ENCODE data around the gene DNAJC17. TPM values are rescaled to one million over a fixed set of nuclear protein-coding genes. Genes with fewer than 3 reads are reported as not detected.

Gene DNAJC17
- total and polyA plus RNA-seq, 2 donors = 45.0 to 62.9 TPM

DNA sequence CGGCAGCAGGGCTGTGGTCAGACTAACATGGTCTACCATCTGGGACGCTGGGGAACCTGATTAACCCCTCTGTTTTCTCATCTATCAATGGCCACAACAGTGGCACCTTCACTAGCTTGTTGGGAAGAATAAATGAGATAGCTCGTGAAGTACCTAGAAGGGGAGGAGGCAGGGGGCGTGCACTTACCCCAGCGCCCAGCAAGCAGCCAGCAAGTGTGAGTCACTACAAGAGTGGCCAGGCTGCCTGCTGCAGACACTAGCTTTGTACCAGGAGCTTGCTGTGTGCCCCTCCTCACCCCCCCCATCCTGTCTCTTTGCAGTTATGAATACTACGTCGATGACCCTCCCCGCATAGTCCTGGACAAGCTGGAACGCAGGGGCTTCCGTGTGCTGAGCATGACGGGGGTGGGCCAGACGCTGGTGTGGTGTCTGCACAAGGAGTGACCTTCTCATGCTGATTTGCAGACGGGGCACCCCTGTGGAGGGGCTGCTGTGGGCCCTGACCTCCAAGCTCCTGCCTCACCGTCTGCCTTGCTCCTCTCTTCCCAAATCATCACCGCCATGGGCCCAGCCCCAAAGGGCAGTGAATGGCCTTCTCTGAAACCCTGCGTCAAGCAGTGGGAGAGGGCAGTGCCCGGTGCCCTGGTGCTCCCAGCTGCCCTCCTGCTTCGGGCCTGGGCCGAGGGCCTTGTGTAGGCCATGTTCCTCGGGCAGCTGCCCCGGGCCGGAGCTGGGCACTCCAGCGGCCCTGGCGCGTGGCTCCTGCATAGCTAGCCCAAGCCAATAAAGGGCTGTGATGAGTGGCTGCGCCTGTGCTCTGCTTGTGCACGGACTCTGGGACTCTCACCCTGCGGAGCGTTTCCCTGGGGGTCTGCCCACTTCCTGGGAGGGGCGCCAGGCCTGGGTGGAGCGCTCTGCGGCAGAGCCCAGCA is 40.1 kb downstream of the DNAJC17 start:
- DNase-seq (ENCODE audit: low read depth in 6 of 9, low spot score in 9 of 9) = no peak
- H3K27ac ChIP-seq (ENCODE audit: low read depth in 1 of 2, low read length in 1 of 2) = no peak overlapping the region
- peaks cover 31 to 73% of the 10 kb centered on the region in 2 donors for H3K4me1 ChIP-seq (ENCODE audit: control insufficient read depth in 2 of 2, insufficient read depth in 2 of 2, low read length in 2 of 2)
- H3K36me3 ChIP-seq (ENCODE audit: control insufficient read depth in 2 of 2, insufficient read depth in 2 of 2, low read length in 1 of 2) = peaks cover 17 to 27% of the 10 kb centered on the region in 2 donors
- WGBS = 98% methylated on average over 32 of the region's 32 CpGs
- H3K27me3 ChIP-seq (ENCODE audit: control insufficient read depth in 2 of 2, insufficient read depth in 1 of 2, low read length in 1 of 2) = no peaks in the 10 kb centered on the region
- no peak overlapping the region for H3K4me3 ChIP-seq (ENCODE audit: low read length in 2 of 2)
- H3K9me3 ChIP-seq (ENCODE audit: control insufficient read depth in 2 of 2, insufficient read depth in 1 of 2, low read length in 1 of 2) = no peaks in the 10 kb centered on the region

- Histone ChIP-seq H3K27ac (ENCODE audit: low read depth in 1 of 2, low read length in 1 of 2) (no peak overlapping the region), H3K27me3 (ENCODE audit: control insufficient read depth in 2 of 2, insufficient read depth in 1 of 2, low read length in 1 of 2) (no peaks in the 10 kb centered on the region), H3K36me3 (ENCODE audit: control insufficient read depth in 2 of 2, insufficient read depth in 2 of 2, low read length in 1 of 2) (peaks cover 16 to 19% of the 10 kb centered on the region in 2 donors), H3K9me3 (ENCODE audit: control insufficient read depth in 2 of 2, insufficient read depth in 1 of 2, low read length in 1 of 2) (no peaks in the 10 kb centered on the region), H3K4me1 (ENCODE audit: control insufficient read depth in 2 of 2, insufficient read depth in 2 of 2, low read length in 2 of 2) (peaks cover 31 to 69% of the 10 kb centered on the region in 2 donors), H3K4me3 (ENCODE audit: low read length in 2 of 2) (no peak overlapping the region)
- WGBS = 95% methylated on average over 7 of the region's 7 CpGs
- no peak for DNase-seq (ENCODE audit: low read depth in 6 of 9, low spot score in 9 of 9)
Observed at GRCh38 chr15:40766194-40766815, 41.0 kb downstream of the DNAJC17 start.

GRCh38 chr15:40764629-40765103 is 42.6 kb downstream of the DNAJC17 start:
- peaks cover 33 to 62% of the 10 kb centered on the region in 2 donors for H3K4me1 ChIP-seq (ENCODE audit: control insufficient read depth in 2 of 2, insufficient read depth in 2 of 2, low read length in 2 of 2)
- H3K4me3 ChIP-seq (ENCODE audit: low read length in 2 of 2) = peak overlapping the region; percentile 65 to 70
- peaks cover 16 to 19% of the 10 kb centered on the region in 2 donors for H3K36me3 ChIP-seq (ENCODE audit: control insufficient read depth in 2 of 2, insufficient read depth in 2 of 2, low read length in 1 of 2)
- H3K9me3 ChIP-seq (ENCODE audit: control insufficient read depth in 2 of 2, insufficient read depth in 1 of 2, low read length in 1 of 2) = no peaks in the 10 kb centered on the region
- 59% methylated on average over 8 of the region's 8 CpGs for WGBS
- peak overlapping the region; percentile 81 to 88 for H3K27ac ChIP-seq (ENCODE audit: low read depth in 1 of 2, low read length in 1 of 2)
- peak in 2 of 9 donors; percentile 26 to 31 for DNase-seq (ENCODE audit: low read depth in 6 of 9, low spot score in 9 of 9)
- H3K27me3 ChIP-seq (ENCODE audit: control insufficient read depth in 2 of 2, insufficient read depth in 1 of 2, low read length in 1 of 2) = no peaks in the 10 kb centered on the region

GRCh38 chr15:40763801-40764628 is 43.3 kb downstream of the DNAJC17 start, which contains the start of gene GCHFR:
TSS of gene GCHFR (plus strand) at chr15:40764068. CDS start at chr15:40764181, 113 bp downstream.
- H3K4me3 ChIP-seq (ENCODE audit: low read length in 2 of 2) = peak within 1 kb of the TSS; percentile 65 to 70
- 3% methylated on average over 75 of the region's 75 CpGs for WGBS
- no peaks in the 10 kb centered on the region for H3K27me3 ChIP-seq (ENCODE audit: control insufficient read depth in 2 of 2, insufficient read depth in 1 of 2, low read length in 1 of 2)
- peak in 4 of 9 donors; percentile 34 to 74 (median 54) for DNase-seq (ENCODE audit: low read depth in 6 of 9, low spot score in 9 of 9)
- H3K36me3 ChIP-seq (ENCODE audit: control insufficient read depth in 2 of 2, insufficient read depth in 2 of 2, low read length in 1 of 2) = peaks cover 16 to 19% of the 10 kb centered on the region in 2 donors
- no peaks in the 10 kb centered on the region for H3K9me3 ChIP-seq (ENCODE audit: control insufficient read depth in 2 of 2, insufficient read depth in 1 of 2, low read length in 1 of 2)
- peak within 1 kb of the TSS; percentile 81 to 88 for H3K27ac ChIP-seq (ENCODE audit: low read depth in 1 of 2, low read length in 1 of 2)
- H3K4me1 ChIP-seq (ENCODE audit: control insufficient read depth in 2 of 2, insufficient read depth in 2 of 2, low read length in 2 of 2) = peaks cover 27 to 55% of the 10 kb centered on the region in 2 donors

DNA sequence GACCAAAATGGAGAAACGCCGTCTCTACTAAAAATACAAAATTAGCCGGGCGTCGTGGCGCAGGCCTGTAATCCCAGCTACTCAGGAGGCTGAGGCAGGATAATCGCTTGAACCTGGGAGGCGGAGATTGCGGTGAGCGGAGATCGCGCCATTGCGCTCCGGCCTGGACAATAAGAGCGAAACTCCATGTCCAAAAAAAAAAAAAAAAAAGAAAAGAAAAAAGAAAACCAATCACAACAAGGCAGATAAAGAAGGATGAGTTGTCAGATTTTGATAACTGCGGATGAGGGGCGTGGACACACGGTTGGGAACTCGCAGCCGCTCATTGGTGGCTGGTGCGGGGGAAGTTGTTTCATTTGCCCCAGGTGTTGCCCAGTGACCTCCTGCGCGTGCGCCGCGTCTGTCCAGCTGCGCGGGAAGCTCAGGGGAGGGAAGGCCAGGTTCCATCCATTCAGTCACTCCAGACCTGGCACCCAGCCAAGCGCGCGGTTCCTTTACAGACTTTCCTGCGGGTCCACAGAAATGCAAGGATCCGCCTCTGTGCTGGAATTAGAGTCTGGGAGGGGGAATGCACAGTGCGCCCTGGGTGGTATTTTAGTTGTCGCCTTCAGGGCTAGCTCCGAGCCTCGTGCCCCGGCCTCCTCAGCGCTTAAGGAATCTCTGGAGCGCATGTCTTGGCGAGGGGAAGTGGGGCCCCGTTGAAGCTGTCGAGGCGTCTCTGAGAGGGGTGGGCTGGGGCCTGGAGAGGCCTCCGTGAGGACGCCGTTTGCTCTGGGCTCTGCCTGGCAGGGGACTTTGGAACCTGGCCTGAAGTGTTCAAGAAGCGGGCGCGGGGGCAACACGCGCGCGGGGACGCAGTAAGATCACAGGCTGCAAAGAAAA is 44.1 kb downstream of the DNAJC17 start:
- H3K27ac ChIP-seq (ENCODE audit: low read depth in 1 of 2, low read length in 1 of 2) = peak overlapping the region; percentile 44 to 81

GRCh38 chr15:40759961-40760360 is 47.3 kb downstream of the DNAJC17 start:
- no peaks in the 10 kb centered on the region for H3K9me3 ChIP-seq (ENCODE audit: control insufficient read depth in 2 of 2, insufficient read depth in 1 of 2, low read length in 1 of 2)
- peaks cover 21 to 44% of the 10 kb centered on the region in 2 donors for H3K4me1 ChIP-seq (ENCODE audit: control insufficient read depth in 2 of 2, insufficient read depth in 2 of 2, low read length in 2 of 2)
- H3K27me3 ChIP-seq (ENCODE audit: control insufficient read depth in 2 of 2, insufficient read depth in 1 of 2, low read length in 1 of 2) = no peaks in the 10 kb centered on the region
- peak overlapping the region; percentile 2 to 19 for H3K27ac ChIP-seq (ENCODE audit: low read depth in 1 of 2, low read length in 1 of 2)
- no peaks in the 10 kb centered on the region for H3K36me3 ChIP-seq (ENCODE audit: control insufficient read depth in 2 of 2, insufficient read depth in 2 of 2, low read length in 1 of 2)
- H3K4me3 ChIP-seq (ENCODE audit: low read length in 2 of 2) = no peak overlapping the region
- 62% methylated on average over 5 of the region's 5 CpGs for WGBS
- peak in 1 of 9 donors; percentile 45 for DNase-seq (ENCODE audit: low read depth in 6 of 9, low spot score in 9 of 9)

More for the DNA sequence above, 44.1 kb downstream of the DNAJC17 start:
- Histone ChIP-seq H3K27me3 (ENCODE audit: control insufficient read depth in 2 of 2, insufficient read depth in 1 of 2, low read length in 1 of 2) (no peaks in the 10 kb centered on the region), H3K36me3 (ENCODE audit: control insufficient read depth in 2 of 2, insufficient read depth in 2 of 2, low read length in 1 of 2) (peaks cover 15 to 16% of the 10 kb centered on the region in 2 donors), H3K4me3 (ENCODE audit: low read length in 2 of 2) (peak overlapping the region; percentile 65 to 70), H3K9me3 (ENCODE audit: control insufficient read depth in 2 of 2, insufficient read depth in 1 of 2, low read length in 1 of 2) (no peaks in the 10 kb centered on the region), H3K4me1 (ENCODE audit: control insufficient read depth in 2 of 2, insufficient read depth in 2 of 2, low read length in 2 of 2) (peaks cover 21 to 48% of the 10 kb centered on the region in 2 donors)
- DNase-seq (ENCODE audit: low read depth in 6 of 9, low spot score in 9 of 9) = peak in 2 of 9 donors; percentile 27 to 32
- 33% methylated on average over 55 of the region's 55 CpGs for WGBS

GRCh38 chr15:40756938-40757337 is 50.3 kb downstream of the DNAJC17 start:
- WGBS = 58% methylated on average over 6 of the region's 6 CpGs

DNA sequence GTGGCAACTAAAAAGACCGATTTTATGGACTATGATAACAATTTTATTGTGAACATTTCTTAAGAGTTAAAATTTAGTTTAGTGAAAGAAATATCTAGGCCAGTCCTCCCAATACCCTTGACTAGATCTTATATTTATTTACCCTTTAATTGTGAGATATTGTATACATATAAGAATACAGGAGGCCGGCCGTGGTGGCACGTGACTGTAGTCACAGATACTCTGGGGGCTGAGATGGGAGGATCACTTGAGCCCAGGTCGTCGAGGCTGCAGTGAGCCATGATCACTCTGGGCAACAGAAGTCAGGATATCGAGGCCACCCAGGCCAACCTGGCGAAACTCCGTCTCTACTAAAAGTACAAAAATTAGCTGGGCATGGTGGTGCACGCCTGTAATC is 51.5 kb downstream of the DNAJC17 start:
- DNase-seq (ENCODE audit: low read depth in 6 of 9, low spot score in 9 of 9) = no peak
- Histone ChIP-seq H3K9me3 (ENCODE audit: control insufficient read depth in 2 of 2, insufficient read depth in 1 of 2, low read length in 1 of 2) (peaks cover 0 to 4% of the 10 kb centered on the region in 2 donors), H3K4me3 (ENCODE audit: low read length in 2 of 2) (peak overlapping the region; percentile 92 to 98), H3K4me1 (ENCODE audit: control insufficient read depth in 2 of 2, insufficient read depth in 2 of 2, low read length in 2 of 2) (peaks cover 17 to 31% of the 10 kb centered on the region in 2 donors), H3K36me3 (ENCODE audit: control insufficient read depth in 2 of 2, insufficient read depth in 2 of 2, low read length in 1 of 2) (peaks cover 11 to 13% of the 10 kb centered on the region in 2 donors), H3K27ac (ENCODE audit: low read depth in 1 of 2, low read length in 1 of 2) (peak overlapping the region; percentile 87 to 92), H3K27me3 (ENCODE audit: control insufficient read depth in 2 of 2, insufficient read depth in 1 of 2, low read length in 1 of 2) (no peaks in the 10 kb centered on the region)
- WGBS = 83% methylated on average over 10 of the region's 10 CpGs

More at GRCh38 chr15:40756938-40757337, 50.3 kb downstream of the DNAJC17 start:
- DNase-seq (ENCODE audit: low read depth in 6 of 9, low spot score in 9 of 9) = no peak
- Histone ChIP-seq H3K4me3 (ENCODE audit: low read length in 2 of 2) (no peak overlapping the region), H3K27ac (ENCODE audit: low read depth in 1 of 2, low read length in 1 of 2) (no peak overlapping the region), H3K36me3 (ENCODE audit: control insufficient read depth in 2 of 2, insufficient read depth in 2 of 2, low read length in 1 of 2) (peaks cover 3% of the 10 kb centered on the region in 2 donors), H3K27me3 (ENCODE audit: control insufficient read depth in 2 of 2, insufficient read depth in 1 of 2, low read length in 1 of 2) (no peaks in the 10 kb centered on the region), H3K4me1 (ENCODE audit: control insufficient read depth in 2 of 2, insufficient read depth in 2 of 2, low read length in 2 of 2) (peaks cover 17 to 31% of the 10 kb centered on the region in 2 donors), H3K9me3 (ENCODE audit: control insufficient read depth in 2 of 2, insufficient read depth in 1 of 2, low read length in 1 of 2) (peaks cover 0 to 4% of the 10 kb centered on the region in 2 donors)

Measured in thymus (tissue), 11 donors.